CD8-positive, alpha-beta memory T cell (primary cell): ENCODE measurements around the gene FAM124B. TPM values are rescaled to one million over a fixed set of nuclear protein-coding genes. Genes with fewer than 3 reads are reported as not detected.

Experiments
- CTCF ChIA-PET: fragments of 350-600 bp; sonication (Branson Sonifier 250); formaldehyde crosslinking; loops from one replicate; lab custom pipeline; 2021; ENCODE audit warnings: antibody characterized with exemption; lab: Charles Lee
- POLR2A ChIA-PET: fragments of 350-600 bp; sonication (Branson Sonifier 250); formaldehyde crosslinking; loops from one replicate; lab custom pipeline; 2021; ENCODE audit warnings: antibody characterized with exemption; lab: Charles Lee
- DNase-seq, 5 donors: peaks; one replicate each; pipeline versions ENCODE4 v3.0.0 to v3.0.0-alpha.2; 2020 to 2022; ENCODE audit warnings: mixed read lengths in 1 of 5
- H3K27ac ChIP-seq: one replicate; pipeline ENCODE4 v1.7.0; 2013; ENCODE audit warnings: low read depth, mild to moderate bottlenecking, low read length, moderate library complexity
- H3K27me3 ChIP-seq: 2 replicates; pipeline ENCODE4 v1.7.0; 2013; ENCODE audit warnings: low read length, mild to moderate bottlenecking; ENCODE audit not compliant: insufficient read depth, poor library complexity, severe bottlenecking
- H3K36me3 ChIP-seq: 2 replicates; pipeline ENCODE4 v1.7.0; 2013; ENCODE audit warnings: mild to moderate bottlenecking, low read length, moderate library complexity; ENCODE audit not compliant: insufficient read depth
- H3K4me1 ChIP-seq: 2 replicates; pipeline ENCODE4 v1.7.0; 2013; ENCODE audit warnings: mild to moderate bottlenecking, low read length, moderate library complexity; ENCODE audit not compliant: insufficient read depth
- H3K4me3 ChIP-seq: 2 replicates; pipeline ENCODE4 v1.7.0; 2013; ENCODE audit warnings: mild to moderate bottlenecking, low read length
- H3K9me3 ChIP-seq: 2 replicates; pipeline ENCODE4 v1.7.0; 2013; ENCODE audit warnings: mild to moderate bottlenecking, low read length
- H3K27ac Mint-ChIP-seq, 8 donors: one replicate each; pipeline ENCODE4 v1.8.0; 2020 to 2021; ENCODE audit warnings: mixed read lengths in 8 of 8, mild to moderate bottlenecking in 6 of 8, inconsistent platforms in 3 of 8, moderate library complexity in 3 of 8
- H3K27me3 Mint-ChIP-seq, 2 donors: one replicate each; pipeline ENCODE4 v1.8.0; 2020 to 2021; ENCODE audit warnings: mixed read lengths in 2 of 2, mild to moderate bottlenecking in 1 of 2, moderate library complexity in 1 of 2
- H3K36me3 Mint-ChIP-seq, 3 donors: one replicate each; pipeline ENCODE4 v1.8.0; 2020 to 2021; ENCODE audit warnings: mixed read lengths in 3 of 3, inconsistent platforms in 1 of 3, mild to moderate bottlenecking in 1 of 3
- H3K4me1 Mint-ChIP-seq, 3 donors: one replicate each; pipeline ENCODE4 v1.8.0; 2020 to 2021; ENCODE audit warnings: mixed read lengths in 3 of 3, inconsistent platforms in 1 of 3, mild to moderate bottlenecking in 1 of 3
- H3K4me3 Mint-ChIP-seq, 7 donors: one replicate each; pipeline ENCODE4 v1.8.0; 2020 to 2021; ENCODE audit warnings: mixed read lengths in 7 of 7, mild to moderate bottlenecking in 6 of 7, moderate library complexity in 4 of 7, inconsistent platforms in 2 of 7
- H3K9me3 Mint-ChIP-seq, 5 donors: one replicate each; pipeline ENCODE4 v1.8.0; 2020 to 2022; ENCODE audit warnings: mixed read lengths in 5 of 5, mild to moderate bottlenecking in 3 of 5, moderate library complexity in 2 of 5, inconsistent platforms in 1 of 5
- polyA plus RNA-seq: library from polyadenylated mRNA; unstranded; fragments of 300-500 nt; fragmentation: Illumina TruSeq; gene quantifications from one replicate; pipeline ENCODE4 v1.2.3, GENCODE V29; 2021
- total RNA-seq, 2 experiments: library from RNA; stranded (reverse); gene quantifications; one replicate each; pipeline ENCODE4 v1.2.3, GENCODE V29; 2021

The FAM124B gene
- total RNA-seq (not detected), polyA plus RNA-seq (not detected)

- H3K4me1 Mint-ChIP-seq, result peaks cover 2 to 11% (median 4%) of the 10 kb centered on the region in 3 donors
- Histone ChIP-seq H3K4me3 (peak within 1 kb of the TSS; percentile 24), H3K4me1 (no peaks in the 10 kb centered on the region), H3K27me3 (no peaks in the 10 kb centered on the region), H3K9me3 (no peaks in the 10 kb centered on the region), H3K36me3 (no peaks in the 10 kb centered on the region), H3K27ac (peak within 1 kb of the TSS; percentile 41)
- POLR2A ChIA-PET, result no interaction called here
- peak within 1 kb of the TSS in 3 of 8 donors; percentile 29 to 82 (median 52) for H3K27ac Mint-ChIP-seq
- H3K9me3 Mint-ChIP-seq, result no peaks in the 10 kb centered on the region
- H3K27me3 Mint-ChIP-seq, result peaks cover 14 to 33% of the 10 kb centered on the region in 2 donors
- peaks cover 0 to 2% (median 0%) of the 10 kb centered on the region in 3 donors for H3K36me3 Mint-ChIP-seq
- DNase-seq, result peak in 3 of 5 donors; percentile 1 to 22 (median 7)
- peak within 1 kb of the TSS in 5 of 7 donors; percentile 35 to 64 (median 50) for H3K4me3 Mint-ChIP-seq
- CTCF ChIA-PET, result no interaction called here
These were observed at the start of gene FAM124B for GRCh38 chr2:224401641-224402342. Gene FAM124B (minus strand): TSS chr2:224402107. CDS start chr2:224401768, 339 bp downstream.

GRCh38 chr2:224449212-224450147 is 47.6 kb upstream of the FAM124B start:
- peaks cover 12 to 28% of the 10 kb centered on the region in 2 donors for H3K27me3 Mint-ChIP-seq
- H3K9me3 ChIP-seq, result no peaks in the 10 kb centered on the region
- H3K36me3 Mint-ChIP-seq, result no peaks in the 10 kb centered on the region
- no peak overlapping the region for H3K27ac ChIP-seq
- no peaks in the 10 kb centered on the region for H3K4me1 Mint-ChIP-seq
- H3K36me3 ChIP-seq, result no peaks in the 10 kb centered on the region
- no peaks in the 10 kb centered on the region for H3K27me3 ChIP-seq
- H3K4me3 Mint-ChIP-seq, result no peak overlapping the region
- POLR2A ChIA-PET, result no interaction called here
- H3K4me1 ChIP-seq, result no peaks in the 10 kb centered on the region
- no peak overlapping the region for H3K27ac Mint-ChIP-seq
- H3K4me3 ChIP-seq, result no peak overlapping the region
- CTCF ChIA-PET, result interaction anchor here (0.9 kb wide), 2 partner anchors 14 to 136 kb away, joined by 3 read pairs; partner anchors contain the start of gene CUL3
- no peaks in the 10 kb centered on the region for H3K9me3 Mint-ChIP-seq
- no peak for DNase-seq

GRCh38 chr2:224448236-224448635 is 46.3 kb upstream of the FAM124B start:
- no peaks in the 10 kb centered on the region for H3K27me3 ChIP-seq
- H3K27ac Mint-ChIP-seq, result no peak overlapping the region
- no peaks in the 10 kb centered on the region for H3K9me3 Mint-ChIP-seq
- H3K27me3 Mint-ChIP-seq, result peaks cover 24 to 33% of the 10 kb centered on the region in 2 donors
- H3K9me3 ChIP-seq, result no peaks in the 10 kb centered on the region
- H3K4me3 ChIP-seq, result no peak overlapping the region
- peaks cover 0 to 7% (median 1%) of the 10 kb centered on the region in 3 donors for H3K4me1 Mint-ChIP-seq
- no peak for DNase-seq
- ChIA-PET CTCF (interaction anchor here (0.8 kb wide), 1 partner anchor 1473 kb away, joined by 3 read pairs; no protein-coding TSS in a partner anchor), POLR2A (interaction anchor here (0.6 kb wide), 1 partner anchor 506 kb away, joined by 4 read pairs; no protein-coding TSS in a partner anchor)
- no peak overlapping the region for H3K27ac ChIP-seq
- H3K36me3 ChIP-seq, result no peaks in the 10 kb centered on the region
- no peak overlapping the region for H3K4me3 Mint-ChIP-seq
- H3K36me3 Mint-ChIP-seq, result no peaks in the 10 kb centered on the region
- H3K4me1 ChIP-seq, result no peaks in the 10 kb centered on the region

- Mint-ChIP-seq H3K27me3 (peaks cover 31 to 51% of the 10 kb centered on the region in 2 donors), H3K9me3 (no peaks in the 10 kb centered on the region), H3K27ac (no peak overlapping the region), H3K4me1 (peaks cover 9 to 22% (median 15%) of the 10 kb centered on the region in 3 donors), H3K4me3 (no peak overlapping the region), H3K36me3 (no peaks in the 10 kb centered on the region)
- H3K4me1 ChIP-seq, result no peaks in the 10 kb centered on the region
- no peak for DNase-seq
- H3K9me3 ChIP-seq, result no peaks in the 10 kb centered on the region
- H3K27me3 ChIP-seq, result no peaks in the 10 kb centered on the region
- no peak overlapping the region for H3K4me3 ChIP-seq
- no peak overlapping the region for H3K27ac ChIP-seq
- H3K36me3 ChIP-seq, result no peaks in the 10 kb centered on the region
- CTCF ChIA-PET, result no interaction called here
- POLR2A ChIA-PET, result no interaction called here
These were observed 42.9 kb upstream of the FAM124B start for GRCh38 chr2:224444783-224445182.

GRCh38 chr2:224444021-224444420 is 42.1 kb upstream of the FAM124B start:
- Mint-ChIP-seq H3K4me1 (peaks cover 9 to 22% (median 15%) of the 10 kb centered on the region in 3 donors), H3K27me3 (peaks cover 31 to 46% of the 10 kb centered on the region in 2 donors), H3K4me3 (peak overlapping the region in 1 of 7 donors; percentile 43), H3K27ac (no peak overlapping the region), H3K9me3 (no peaks in the 10 kb centered on the region), H3K36me3 (no peaks in the 10 kb centered on the region)
- H3K27ac ChIP-seq, result no peak overlapping the region
- no peak overlapping the region for H3K4me3 ChIP-seq
- CTCF ChIA-PET, result no interaction called here
- POLR2A ChIA-PET, result no interaction called here
- no peaks in the 10 kb centered on the region for H3K9me3 ChIP-seq
- no peaks in the 10 kb centered on the region for H3K4me1 ChIP-seq
- DNase-seq, result no peak
- no peaks in the 10 kb centered on the region for H3K27me3 ChIP-seq
- no peaks in the 10 kb centered on the region for H3K36me3 ChIP-seq

GRCh38 chr2:224442071-224442967 is 40.4 kb upstream of the FAM124B start:
- no peak for DNase-seq
- Histone ChIP-seq H3K4me3 (no peak overlapping the region), H3K27me3 (no peaks in the 10 kb centered on the region), H3K9me3 (no peaks in the 10 kb centered on the region), H3K36me3 (no peaks in the 10 kb centered on the region), H3K27ac (no peak overlapping the region), H3K4me1 (no peaks in the 10 kb centered on the region)
- POLR2A ChIA-PET, result interaction anchor here (0.5 kb wide), 1 partner anchor 28 kb away, joined by 3 read pairs; no protein-coding TSS in a partner anchor
- Mint-ChIP-seq H3K4me3 (peak overlapping the region in 5 of 7 donors; percentile 59 to 72 (median 66)), H3K4me1 (peaks cover 9 to 22% (median 15%) of the 10 kb centered on the region in 3 donors), H3K36me3 (no peaks in the 10 kb centered on the region), H3K27me3 (peaks cover 38 to 50% of the 10 kb centered on the region in 2 donors), H3K9me3 (no peaks in the 10 kb centered on the region), H3K27ac (no peak overlapping the region)
- CTCF ChIA-PET, result no interaction called here

- no peak for DNase-seq
- CTCF ChIA-PET, result interaction anchor here (1.3 kb wide), 1 partner anchor 16 kb away, joined by 3 read pairs; no protein-coding TSS in a partner anchor
- Histone ChIP-seq H3K4me3 (no peak overlapping the region), H3K27ac (no peak overlapping the region), H3K36me3 (no peaks in the 10 kb centered on the region), H3K9me3 (no peaks in the 10 kb centered on the region), H3K27me3 (no peaks in the 10 kb centered on the region), H3K4me1 (no peaks in the 10 kb centered on the region)
- Mint-ChIP-seq H3K27ac (peak overlapping the region in 1 of 8 donors; percentile 17), H3K4me3 (peak overlapping the region in 2 of 7 donors; percentile 9 to 68), H3K27me3 (peaks cover 38 to 56% of the 10 kb centered on the region in 2 donors), H3K9me3 (no peaks in the 10 kb centered on the region), H3K36me3 (no peaks in the 10 kb centered on the region), H3K4me1 (peaks cover 9 to 22% (median 15%) of the 10 kb centered on the region in 3 donors)
- POLR2A ChIA-PET, result no interaction called here
These were observed 39.1 kb upstream of the FAM124B start for GRCh38 chr2:224440988-224441387.
